Hair follicular keratinocyte (primary cell): ENCODE results near the gene NEFH. TPM values are rescaled to one million over a fixed set of nuclear protein-coding genes. Genes with fewer than 3 reads are reported as not detected.

ENCODE experiments used
- total RNA-seq: library from RNA; depleted of rRNA; stranded (reverse); fragments of >200 nt; gene quantifications from 2 replicates; pipeline ENCODE4 v1.2.3, GENCODE V29; 2015

The NEFH gene
- total RNA-seq: 0.31 and 0.80 TPM in 2 replicates

GRCh38 chr22:29479417-29480261, at the start of gene NEFH:
Gene NEFH (plus strand): TSS chr22:29480218. CDS start chr22:29480263, 45 bp downstream.

GRCh38 chr22:29438283-29438682, 41.7 kb upstream of the NEFH start, which contains the start of gene RFPL1:
Gene RFPL1 (plus strand): TSS chr22:29438583.

Other genes with a start within 250 kb of the NEFH start
- gene RHBDD3, start 212.2 kb upstream of the NEFH start, total RNA-seq: 16.4 and 23.0 TPM in 2 replicates
- 177 and 256 TPM in 2 replicates for gene EWSR1, start 211.9 kb upstream of the NEFH start, total RNA-seq
- 30.8 and 48.2 TPM in 2 replicates for gene GAS2L1, start 173.6 kb upstream of the NEFH start, total RNA-seq
- gene RASL10A, start 164.5 kb upstream of the NEFH start, total RNA-seq: not detected in 2 replicates
- 70.1 and 84.1 TPM in 2 replicates for gene AP1B1, start 91.6 kb upstream of the NEFH start, total RNA-seq
- not detected in 2 replicates for gene RFPL1, start 41.6 kb upstream of the NEFH start, total RNA-seq
- 26.9 and 34.8 TPM in 2 replicates for gene THOC5, start 73.5 kb downstream of the NEFH start, total RNA-seq
- 64.6 and 83.2 TPM in 2 replicates for gene NIPSNAP1, start 100.9 kb downstream of the NEFH start, total RNA-seq
- 59.1 and 65.0 TPM in 2 replicates for gene NF2, start 123.4 kb downstream of the NEFH start, total RNA-seq
- not detected in 2 replicates for gene CABP7, start 239.8 kb downstream of the NEFH start, total RNA-seq